NCI-H2029 (cell line): ENCODE data around the gene UTP4.

Experiments used
- DNase-seq: peaks from one replicate; lab custom pipeline; 2025; lab: John Stamatoyannopoulos, UW

The UTP4 gene

DNA sequence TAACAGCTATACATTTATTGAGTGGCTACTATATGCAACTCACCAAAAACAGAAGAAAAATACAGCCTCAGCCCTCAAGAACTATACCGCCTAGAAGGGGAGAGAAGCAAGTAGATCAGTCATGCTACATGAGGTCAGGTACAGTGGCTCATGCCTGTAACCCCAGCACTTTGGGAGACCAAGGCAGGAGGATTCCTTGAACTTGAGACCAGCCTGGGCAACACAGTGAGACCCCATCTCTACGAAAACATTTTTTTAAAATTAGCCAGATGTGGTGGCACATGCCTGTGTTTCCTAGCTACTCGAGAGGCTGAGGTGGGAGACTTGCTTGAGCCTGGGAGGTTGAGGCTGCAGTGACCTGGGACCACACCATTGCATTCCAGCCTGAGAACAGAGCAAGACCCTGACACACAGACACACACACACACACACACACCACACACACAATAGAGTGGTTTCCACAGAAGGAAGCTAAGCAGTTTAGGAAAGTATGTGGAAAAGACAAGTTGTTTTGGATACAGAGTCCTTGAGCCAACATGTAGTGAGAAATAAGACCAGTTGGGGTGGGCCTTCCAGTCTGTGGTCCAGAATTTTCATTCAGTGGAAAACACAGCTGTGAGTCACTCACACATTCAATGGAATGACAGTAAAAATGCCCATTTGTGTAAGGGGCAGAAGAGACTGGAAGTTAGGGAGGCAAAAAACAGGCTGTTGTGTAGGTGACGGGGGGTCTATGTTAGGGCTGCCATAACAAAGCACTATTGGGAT, 43.8 kb downstream of the UTP4 start:
- no peak for DNase-seq

- DNase-seq = peak; percentile 48
These were observed 47.0 kb downstream of the UTP4 start for GRCh38 chr16:69179328-69180010.

GRCh38 chr16:69180011-69180338, 47.5 kb downstream of the UTP4 start:
- no peak for DNase-seq

GRCh38 chr16:69182730-69183416, 50.4 kb downstream of the UTP4 start:
- no peak for DNase-seq

DNA sequence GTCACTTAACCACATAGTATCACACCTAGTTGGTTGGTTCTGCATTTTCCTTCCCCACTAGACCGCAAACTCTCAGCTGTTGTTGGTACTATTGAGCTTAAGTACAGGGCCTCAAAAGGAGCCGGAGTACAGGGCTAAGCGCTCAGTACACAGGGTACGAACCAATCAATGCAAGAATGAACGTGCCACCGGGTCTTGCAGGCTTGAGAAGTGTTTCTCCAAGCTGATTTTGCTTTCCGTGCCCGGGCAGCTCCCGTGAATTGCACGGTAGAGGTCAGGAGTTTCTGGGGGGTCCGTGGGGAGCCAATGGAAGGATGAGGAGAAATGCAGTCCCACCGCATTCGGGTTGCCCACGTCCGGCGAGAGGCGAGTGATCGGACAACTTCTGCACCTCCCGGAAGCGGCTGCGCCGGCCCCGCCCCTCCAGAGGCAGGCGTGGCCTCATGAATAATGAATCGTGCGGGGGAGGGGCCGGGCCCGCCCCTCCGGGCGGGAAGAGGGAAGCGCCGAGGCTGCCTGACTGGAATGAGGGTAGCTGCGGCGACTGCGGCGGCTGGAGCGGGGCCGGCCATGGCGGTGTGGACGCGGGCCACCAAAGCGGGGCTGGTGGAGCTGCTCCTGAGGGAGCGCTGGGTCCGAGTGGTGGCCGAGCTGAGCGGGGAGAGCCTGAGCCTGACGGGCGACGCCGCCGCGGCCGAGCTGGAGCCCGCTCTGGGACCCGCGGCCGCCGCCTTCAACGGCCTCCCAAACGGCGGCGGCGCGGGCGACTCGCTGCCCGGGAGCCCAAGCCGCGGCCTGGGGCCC, 54.4 kb downstream of the UTP4 start, which contains the start of gene SNTB2:
Gene SNTB2, plus strand, starts transcription at position 523 of the 804 bp plus-strand sequence. Its CDS starts 3 bp downstream, at position 526.
- DNase-seq = peak; percentile 67

- DNase-seq = no peak
These were observed 55.2 kb downstream of the UTP4 start for GRCh38 chr16:69187446-69188235.

DNA sequence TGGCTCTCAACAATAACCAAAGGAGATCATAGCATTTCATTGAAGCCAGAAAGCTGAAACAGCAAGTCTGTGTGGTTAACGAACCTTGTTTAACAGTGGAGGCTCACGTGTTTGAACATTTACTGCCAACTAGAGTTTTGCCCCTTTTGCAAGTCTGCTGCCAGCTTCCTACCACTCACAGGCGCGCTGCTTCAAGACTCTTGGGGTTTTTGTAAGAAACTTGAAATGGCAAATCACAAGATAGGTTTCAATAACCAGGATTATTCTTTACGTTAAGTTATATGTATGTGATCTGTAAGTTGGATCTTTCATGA, 55.7 kb downstream of the UTP4 start:
- no peak for DNase-seq

- no peak for DNase-seq
These were observed 56.3 kb downstream of the UTP4 start for GRCh38 chr16:69188716-69189115.

DNA sequence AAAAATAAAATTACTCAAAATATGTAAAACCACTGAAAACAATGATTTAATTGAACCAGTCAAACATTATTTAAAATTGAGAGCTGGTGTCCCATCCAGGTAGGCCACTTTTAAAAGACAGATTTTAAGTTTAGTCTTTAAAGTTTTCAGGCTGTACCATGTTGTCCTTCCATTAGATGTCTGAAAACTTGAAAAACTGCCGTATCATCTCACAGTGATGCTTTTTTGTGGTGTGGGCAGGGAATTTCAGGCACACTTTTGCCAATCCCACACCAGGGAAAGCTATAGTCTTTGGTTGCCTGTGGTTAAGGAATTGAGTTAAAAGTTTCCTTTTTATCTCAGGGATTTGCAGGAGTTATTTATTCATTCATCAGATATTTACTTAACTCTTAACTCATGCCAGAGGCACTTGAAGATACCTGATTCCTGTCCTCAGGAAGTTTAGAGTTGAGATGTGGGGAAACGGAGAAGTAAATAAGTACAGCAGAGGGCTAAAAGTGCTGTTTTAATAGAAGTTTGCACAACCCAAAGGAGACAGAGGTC, 57.7 kb downstream of the UTP4 start:
- DNase-seq = no peak

DNA sequence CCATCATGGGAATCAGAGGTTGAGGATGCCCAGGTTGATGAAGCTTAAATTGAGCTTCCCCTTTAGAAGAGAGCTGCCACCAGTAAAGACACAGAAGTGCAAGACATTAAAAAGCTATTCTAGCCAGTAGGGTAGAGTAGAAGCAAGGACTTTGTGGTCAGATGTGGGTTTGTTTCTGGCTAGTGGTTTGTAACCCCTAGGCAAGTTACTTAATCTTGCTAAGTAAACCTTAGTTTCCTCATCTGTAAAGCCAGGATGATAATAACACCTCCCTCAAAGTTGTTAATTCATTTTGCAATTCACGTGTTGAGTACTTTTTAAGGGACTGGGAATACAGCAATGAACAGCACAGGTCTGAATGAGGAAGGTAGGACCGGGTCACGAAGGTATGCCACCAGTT, 58.1 kb downstream of the UTP4 start:
- no peak for DNase-seq

DNA sequence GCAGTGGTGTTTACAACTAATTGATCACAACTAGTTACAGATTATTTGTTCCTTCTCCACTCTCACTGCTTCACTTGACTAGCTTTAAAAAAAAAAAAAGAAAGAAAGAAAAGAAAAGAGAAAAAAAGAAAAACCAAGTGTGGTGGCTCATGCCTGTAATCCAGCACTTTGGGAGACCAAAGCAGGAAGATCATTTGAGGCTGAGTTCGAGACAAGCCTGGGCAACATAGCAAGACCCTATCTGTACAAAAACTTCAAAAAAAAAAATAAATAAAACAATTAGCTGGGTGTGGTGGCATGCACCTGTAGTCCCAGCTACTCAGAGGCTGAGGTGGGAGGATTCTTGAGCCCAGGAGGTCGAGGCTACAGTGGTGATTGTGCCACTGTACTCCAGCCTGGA, 58.7 kb downstream of the UTP4 start:
- no peak for DNase-seq

- no peak for DNase-seq
These were observed 61.4 kb downstream of the UTP4 start for GRCh38 chr16:69193855-69194254.

- no peak for DNase-seq
These were observed 62.0 kb downstream of the UTP4 start for GRCh38 chr16:69194488-69194887.

DNA sequence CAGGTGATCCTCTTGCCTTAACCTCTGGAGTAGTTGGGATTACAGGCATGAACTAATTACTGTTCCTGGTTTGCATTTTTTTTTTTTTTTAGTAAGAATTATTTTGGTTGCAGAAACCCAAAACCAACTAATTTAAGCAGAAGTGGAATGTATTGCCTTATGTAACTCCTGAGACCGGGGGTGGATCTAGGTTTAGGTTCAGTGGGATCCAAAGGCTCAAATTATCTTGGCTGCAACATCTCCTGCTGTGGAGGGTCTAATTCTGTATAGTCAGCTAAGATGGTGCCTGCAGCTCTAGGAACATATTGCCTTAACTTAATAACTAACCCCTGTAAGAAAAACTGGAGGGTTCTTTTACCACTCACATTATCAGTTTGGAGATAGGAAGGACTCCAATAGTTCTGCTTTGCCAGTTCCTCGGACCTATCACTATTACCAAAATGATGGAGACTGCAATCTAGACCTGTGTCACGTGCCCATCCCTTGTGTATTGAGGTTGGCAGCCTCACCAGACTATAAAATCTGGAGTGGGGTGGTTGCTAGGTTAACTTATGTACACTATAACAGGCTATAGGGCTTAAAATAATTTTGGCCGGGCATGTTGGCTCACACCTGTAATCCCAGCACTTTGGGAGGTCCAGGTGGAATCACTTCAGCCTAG, 63.0 kb downstream of the UTP4 start:
- peak; percentile 59 for DNase-seq

DNA sequence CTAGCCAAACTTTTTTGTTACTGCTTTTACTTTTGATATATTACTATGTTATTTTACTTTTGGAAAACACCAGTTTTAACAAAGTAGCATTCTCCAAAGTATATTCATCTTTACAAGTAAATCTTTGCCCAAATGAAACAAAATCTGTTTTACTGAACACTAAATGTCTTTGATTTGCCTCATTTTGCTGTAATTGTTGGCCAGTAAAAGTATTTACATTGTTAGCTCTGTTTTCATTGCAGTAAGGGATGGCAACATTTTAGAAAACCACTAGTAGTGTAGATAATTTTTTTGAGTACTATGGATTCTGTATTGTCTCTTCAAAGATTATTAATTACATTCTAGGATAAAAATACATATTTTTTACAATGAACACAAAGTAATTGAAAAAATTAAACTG, 65.1 kb downstream of the UTP4 start:
- DNase-seq = no peak

GRCh38 chr16:69199382-69199781, 66.9 kb downstream of the UTP4 start:
- no peak for DNase-seq

- DNase-seq = no peak
These were observed 68.8 kb downstream of the UTP4 start for GRCh38 chr16:69201291-69201690.

GRCh38 chr16:69201787-69202186, 69.3 kb downstream of the UTP4 start:
- DNase-seq = no peak

GRCh38 chr16:69204172-69204571, 71.7 kb downstream of the UTP4 start:
- DNase-seq = no peak

DNA sequence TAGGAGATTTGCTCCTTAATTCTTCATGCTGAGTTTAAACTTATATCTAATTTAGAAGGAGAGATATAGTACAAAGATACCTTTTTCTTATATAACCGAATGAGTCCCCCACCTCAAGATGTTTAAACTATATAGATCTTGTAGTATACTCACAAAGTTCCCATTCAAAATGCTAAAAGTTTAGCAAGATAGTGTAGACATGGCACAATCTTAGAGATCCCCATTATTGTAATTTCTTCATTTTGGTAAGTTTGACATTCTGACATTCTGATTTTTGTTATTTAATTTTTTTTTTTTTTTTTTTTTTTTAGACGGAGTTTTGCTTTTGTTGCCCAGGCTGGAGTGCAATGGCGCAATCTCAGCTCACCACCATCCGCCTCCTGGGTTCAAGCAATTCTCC, 77.3 kb downstream of the UTP4 start:
- no peak for DNase-seq

DNA sequence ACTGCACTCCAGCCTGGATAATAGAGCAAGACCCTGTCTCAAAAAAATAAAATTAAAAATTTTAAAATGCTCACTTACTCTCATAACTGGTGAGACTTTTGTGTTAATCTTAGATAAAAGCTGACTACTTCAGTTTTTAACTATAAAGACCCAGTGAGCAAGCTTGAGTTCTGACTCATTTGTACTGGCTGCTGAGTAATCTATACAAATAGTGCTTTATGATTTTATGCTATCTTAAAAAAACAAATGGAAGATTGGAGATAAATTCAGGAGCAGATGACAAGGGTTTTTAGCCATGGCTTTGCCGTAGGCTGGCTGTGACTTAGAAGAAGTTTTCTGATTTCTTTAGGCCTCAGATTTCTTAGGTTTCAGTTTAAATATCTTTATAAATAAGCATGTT, 85.0 kb downstream of the UTP4 start:
- no peak for DNase-seq
